Endothelial cell of umbilical vein (primary cell): ENCODE data around the gene SLC6A18.

Source experiments
- EZH2 ChIP-seq: IDR thresholded peaks from 2 replicates; pipeline ENCODE4 v1.6.1; 2012; ENCODE audit warnings: borderline replicate concordance, low read depth, mild to moderate bottlenecking, moderate library complexity, low read length, inconsistent platforms; ENCODE audit not compliant: severe bottlenecking
- FOS ChIP-seq: IDR thresholded peaks from 2 replicates; pipeline ENCODE4 v1.6.1; 2011; ENCODE audit warnings: mild to moderate bottlenecking, low read length, moderate library complexity, borderline replicate concordance; ENCODE audit not compliant: insufficient read depth
- POLR2A ChIP-seq: IDR thresholded peaks from 2 replicates; pipeline ENCODE4 v1.6.1; 2012; ENCODE audit warnings: low read depth, mild to moderate bottlenecking, control low read depth, low read length
- TF ChIP-seq, protein P1 (sequence below): IDR thresholded peaks from 2 replicates; pipeline ENCODE4 v1.6.1; 2011; ENCODE audit not compliant: insufficient read depth, insufficient read length
- TF ChIP-seq, protein P2 (sequence below), 2 donors: IDR thresholded peaks; 1 replicate in 1 of 2; 2 replicates in 1 of 2; pipeline ENCODE4 v1.5.1; 2011; ENCODE audit warnings: low read length in 2 of 2, mild to moderate bottlenecking in 2 of 2, moderate library complexity in 2 of 2, control low read depth in 1 of 2, inconsistent platforms in 1 of 2, low read depth in 1 of 2; ENCODE audit not compliant: insufficient read depth in 1 of 2; ENCODE audit errors: extremely low read depth in 1 of 2

DNA sequence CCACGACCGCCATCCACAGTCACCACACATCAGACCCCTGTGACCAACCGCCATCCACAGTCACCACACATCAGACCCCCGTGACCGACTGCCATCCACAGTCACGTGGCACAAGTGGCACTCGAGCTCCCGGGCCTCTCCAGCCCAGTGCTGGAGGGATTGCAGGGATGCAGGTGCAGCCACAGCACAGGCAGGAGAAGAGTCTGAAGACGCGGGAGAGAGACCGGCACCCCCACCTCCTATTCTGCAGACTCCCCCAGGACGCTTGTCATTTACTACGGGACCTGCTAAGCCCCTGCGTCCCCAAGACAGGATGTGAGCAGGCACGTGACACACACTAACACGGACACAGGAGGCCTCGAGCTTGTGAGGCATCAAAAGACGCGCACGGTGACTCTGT, 48.6 kb downstream of the SLC6A18 start:
- TF ChIP-seq, protein P1, sequence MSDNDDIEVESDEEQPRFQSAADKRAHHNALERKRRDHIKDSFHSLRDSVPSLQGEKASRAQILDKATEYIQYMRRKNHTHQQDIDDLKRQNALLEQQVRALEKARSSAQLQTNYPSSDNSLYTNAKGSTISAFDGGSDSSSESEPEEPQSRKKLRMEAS: no peak
- TF ChIP-seq, protein P2, sequence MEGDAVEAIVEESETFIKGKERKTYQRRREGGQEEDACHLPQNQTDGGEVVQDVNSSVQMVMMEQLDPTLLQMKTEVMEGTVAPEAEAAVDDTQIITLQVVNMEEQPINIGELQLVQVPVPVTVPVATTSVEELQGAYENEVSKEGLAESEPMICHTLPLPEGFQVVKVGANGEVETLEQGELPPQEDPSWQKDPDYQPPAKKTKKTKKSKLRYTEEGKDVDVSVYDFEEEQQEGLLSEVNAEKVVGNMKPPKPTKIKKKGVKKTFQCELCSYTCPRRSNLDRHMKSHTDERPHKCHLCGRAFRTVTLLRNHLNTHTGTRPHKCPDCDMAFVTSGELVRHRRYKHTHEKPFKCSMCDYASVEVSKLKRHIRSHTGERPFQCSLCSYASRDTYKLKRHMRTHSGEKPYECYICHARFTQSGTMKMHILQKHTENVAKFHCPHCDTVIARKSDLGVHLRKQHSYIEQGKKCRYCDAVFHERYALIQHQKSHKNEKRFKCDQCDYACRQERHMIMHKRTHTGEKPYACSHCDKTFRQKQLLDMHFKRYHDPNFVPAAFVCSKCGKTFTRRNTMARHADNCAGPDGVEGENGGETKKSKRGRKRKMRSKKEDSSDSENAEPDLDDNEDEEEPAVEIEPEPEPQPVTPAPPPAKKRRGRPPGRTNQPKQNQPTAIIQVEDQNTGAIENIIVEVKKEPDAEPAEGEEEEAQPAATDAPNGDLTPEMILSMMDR (IDR thresholded peaks at IDR 0.05; ENCODE audit: extremely low read depth in 1 of 2, insufficient read depth in 1 of 2, low read depth in 1 of 2, low read length in 2 of 2): no peak
- TF ChIP-seq EZH2 (no peak), FOS (no peak), POLR2A (no peak)
